AG09319 (cell line): ENCODE data around the gene SMIM35.

ENCODE experiments used
- DNase-seq: peaks from one replicate; pipeline ENCODE4 v3.0.0-alpha.2; 2010; ENCODE audit warnings: low read depth; ENCODE audit errors: extremely low read depth
- CTCF ChIP-seq: IDR thresholded peaks from 2 replicates; pipeline ENCODE4 v1.5.1; 2011; ENCODE audit warnings: low read depth, mild to moderate bottlenecking, inconsistent platforms, low read length, moderate library complexity

The SMIM35 gene

GRCh38 chr11:118108513-118108912 lies 21.8 kb upstream of the SMIM35 start:
- TF ChIP-seq CTCF: no peak
- DNase-seq: no peak

GRCh38 chr11:118106789-118107335 lies 20.1 kb upstream of the SMIM35 start:
- no peak for TF ChIP-seq CTCF
- DNase-seq: no peak

- no peak for TF ChIP-seq CTCF
- DNase-seq: no peak
Measured at GRCh38 chr11:118105657-118106305, 19.0 kb upstream of the SMIM35 start.

- no peak for TF ChIP-seq CTCF
- no peak for DNase-seq
Measured at GRCh38 chr11:118104491-118104890, 17.7 kb upstream of the SMIM35 start.

- TF ChIP-seq CTCF: no peak
Measured at GRCh38 chr11:118102721-118103261, 16.0 kb upstream of the SMIM35 start.

GRCh38 chr11:118100691-118101232 lies 14.0 kb upstream of the SMIM35 start:
- no peak for DNase-seq
- TF ChIP-seq CTCF: no peak

More at GRCh38 chr11:118102721-118103261, 16.0 kb upstream of the SMIM35 start:
- DNase-seq: no peak

- no peak for TF ChIP-seq CTCF
- no peak for DNase-seq
Measured at GRCh38 chr11:118099838-118100556, 13.2 kb upstream of the SMIM35 start.
